Measurements from ENCODE around the gene ARHGEF28. TPM values are rescaled to one million over a fixed set of nuclear protein-coding genes. Genes with fewer than 3 reads are reported as not detected.

ARHGEF28 gene
- total and polyA plus RNA-seq, 2 of the 13 experiments (the other 11 are each of a cell fraction or from before 2014, with no cell fraction given), result 17.4 to 34.1 TPM

DNA sequence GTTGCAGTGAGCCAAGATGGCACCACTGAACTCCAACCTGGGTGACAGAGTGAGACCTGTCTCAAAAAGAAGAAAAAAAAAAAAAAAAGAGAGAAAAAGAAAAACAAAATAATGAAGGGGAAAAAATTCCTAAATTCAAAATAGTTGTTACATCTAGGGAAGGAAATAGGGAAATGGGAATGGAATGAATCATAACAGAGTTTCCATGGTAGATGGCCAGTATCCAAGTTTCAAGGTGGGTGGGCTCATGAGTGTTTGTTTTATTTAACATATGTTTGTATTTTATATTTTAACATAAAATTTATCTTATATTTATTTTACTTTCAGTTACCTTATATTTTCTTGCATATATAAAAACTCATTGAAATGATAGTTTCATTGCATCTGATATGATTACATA is 215.6 kb downstream of the ARHGEF28 start (continued):
- TF ChIP-seq, protein P1, sequence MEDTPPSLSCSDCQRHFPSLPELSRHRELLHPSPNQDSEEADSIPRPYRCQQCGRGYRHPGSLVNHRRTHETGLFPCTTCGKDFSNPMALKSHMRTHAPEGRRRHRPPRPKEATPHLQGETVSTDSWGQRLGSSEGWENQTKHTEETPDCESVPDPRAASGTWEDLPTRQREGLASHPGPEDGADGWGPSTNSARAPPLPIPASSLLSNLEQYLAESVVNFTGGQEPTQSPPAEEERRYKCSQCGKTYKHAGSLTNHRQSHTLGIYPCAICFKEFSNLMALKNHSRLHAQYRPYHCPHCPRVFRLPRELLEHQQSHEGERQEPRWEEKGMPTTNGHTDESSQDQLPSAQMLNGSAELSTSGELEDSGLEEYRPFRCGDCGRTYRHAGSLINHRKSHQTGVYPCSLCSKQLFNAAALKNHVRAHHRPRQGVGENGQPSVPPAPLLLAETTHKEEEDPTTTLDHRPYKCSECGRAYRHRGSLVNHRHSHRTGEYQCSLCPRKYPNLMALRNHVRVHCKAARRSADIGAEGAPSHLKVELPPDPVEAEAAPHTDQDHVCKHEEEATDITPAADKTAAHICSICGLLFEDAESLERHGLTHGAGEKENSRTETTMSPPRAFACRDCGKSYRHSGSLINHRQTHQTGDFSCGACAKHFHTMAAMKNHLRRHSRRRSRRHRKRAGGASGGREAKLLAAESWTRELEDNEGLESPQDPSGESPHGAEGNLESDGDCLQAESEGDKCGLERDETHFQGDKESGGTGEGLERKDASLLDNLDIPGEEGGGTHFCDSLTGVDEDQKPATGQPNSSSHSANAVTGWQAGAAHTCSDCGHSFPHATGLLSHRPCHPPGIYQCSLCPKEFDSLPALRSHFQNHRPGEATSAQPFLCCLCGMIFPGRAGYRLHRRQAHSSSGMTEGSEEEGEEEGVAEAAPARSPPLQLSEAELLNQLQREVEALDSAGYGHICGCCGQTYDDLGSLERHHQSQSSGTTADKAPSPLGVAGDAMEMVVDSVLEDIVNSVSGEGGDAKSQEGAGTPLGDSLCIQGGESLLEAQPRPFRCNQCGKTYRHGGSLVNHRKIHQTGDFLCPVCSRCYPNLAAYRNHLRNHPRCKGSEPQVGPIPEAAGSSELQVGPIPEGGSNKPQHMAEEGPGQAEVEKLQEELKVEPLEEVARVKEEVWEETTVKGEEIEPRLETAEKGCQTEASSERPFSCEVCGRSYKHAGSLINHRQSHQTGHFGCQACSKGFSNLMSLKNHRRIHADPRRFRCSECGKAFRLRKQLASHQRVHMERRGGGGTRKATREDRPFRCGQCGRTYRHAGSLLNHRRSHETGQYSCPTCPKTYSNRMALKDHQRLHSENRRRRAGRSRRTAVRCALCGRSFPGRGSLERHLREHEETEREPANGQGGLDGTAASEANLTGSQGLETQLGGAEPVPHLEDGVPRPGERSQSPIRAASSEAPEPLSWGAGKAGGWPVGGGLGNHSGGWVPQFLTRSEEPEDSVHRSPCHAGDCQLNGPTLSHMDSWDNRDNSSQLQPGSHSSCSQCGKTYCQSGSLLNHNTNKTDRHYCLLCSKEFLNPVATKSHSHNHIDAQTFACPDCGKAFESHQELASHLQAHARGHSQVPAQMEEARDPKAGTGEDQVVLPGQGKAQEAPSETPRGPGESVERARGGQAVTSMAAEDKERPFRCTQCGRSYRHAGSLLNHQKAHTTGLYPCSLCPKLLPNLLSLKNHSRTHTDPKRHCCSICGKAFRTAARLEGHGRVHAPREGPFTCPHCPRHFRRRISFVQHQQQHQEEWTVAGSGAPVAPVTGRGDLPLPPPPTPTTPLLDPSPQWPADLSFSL (CRISPR knock-in tag; IDR thresholded peaks at IDR 0.05), result no peak
- TF ChIP-seq GZF1 (CRISPR knock-in tag; IDR thresholded peaks at IDR 0.05) (no peak), STAG1 (CRISPR knock-in tag; IDR thresholded peaks at IDR 0.05) (no peak)

DNA sequence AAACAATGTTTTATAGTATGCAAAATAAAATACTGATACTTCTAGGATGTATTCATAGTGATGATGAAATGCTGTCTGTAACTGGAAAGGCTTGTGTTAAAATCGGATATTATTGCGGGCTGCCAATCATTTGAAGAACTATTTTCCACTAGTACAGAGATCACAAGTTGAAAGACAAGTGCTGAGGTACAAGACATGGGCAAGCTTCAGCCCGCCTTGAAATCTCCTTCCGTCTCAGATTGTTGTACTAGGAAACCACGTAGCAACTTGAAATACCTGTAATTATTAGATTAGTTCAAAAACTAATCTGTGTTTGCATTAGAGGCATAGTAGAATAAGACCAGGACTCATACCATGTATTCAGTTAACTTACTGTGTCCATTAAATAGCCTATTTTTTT is 218.2 kb downstream of the ARHGEF28 start:
- H3K36me3 ChIP-seq (replicated peaks in 1 of 2; ENCODE audit: control insufficient read depth in 1 of 2, insufficient read depth in 2 of 2, low read length in 2 of 2), result peaks cover 15 to 70% of the 10 kb centered on the region in 2 experiments
- no peak overlapping the region for H3K4me2 ChIP-seq (ENCODE audit: low read depth, low read length)
- no peak overlapping the region for H3K4me3 ChIP-seq (replicated peaks in 1 of 3; ENCODE audit: insufficient read depth in 1 of 3, low read depth in 2 of 3, low read length in 3 of 3)
- no peak overlapping the region for H2AFZ ChIP-seq (ENCODE audit: low read length)
- no peak overlapping the region for H3K9ac ChIP-seq (ENCODE audit: insufficient read depth, low read depth, low read length)
- H3K27ac ChIP-seq (ENCODE audit: extremely low read length, insufficient read depth, low read length), result no peak overlapping the region
- FAIRE-seq, result no peak
- 0 out of 2 replicates have a peak, but pooled peaks cover 3% of the 10 kb centered on the region for H4K20me1 ChIP-seq (ENCODE audit: insufficient read depth, low read length)
- 96% methylated on average over 5 of the region's 5 CpGs for WGBS (ENCODE audit: low lambda C conversion rate)
- TF ChIP-seq CCDC6 (CRISPR knock-in tag; IDR thresholded peaks at IDR 0.05) (no peak), ZBTB4 (CRISPR knock-in tag; IDR thresholded peaks at IDR 0.05; ENCODE audit: borderline replicate concordance) (no peak), ASH2L (IDR thresholded peaks at IDR 0.05; ENCODE audit: insufficient read length, low read depth, low read length) (no peak), KAT7 (CRISPR knock-in tag; IDR thresholded peaks at IDR 0.05; ENCODE audit: borderline replicate concordance) (no peak)
- TF ChIP-seq, protein P2, sequence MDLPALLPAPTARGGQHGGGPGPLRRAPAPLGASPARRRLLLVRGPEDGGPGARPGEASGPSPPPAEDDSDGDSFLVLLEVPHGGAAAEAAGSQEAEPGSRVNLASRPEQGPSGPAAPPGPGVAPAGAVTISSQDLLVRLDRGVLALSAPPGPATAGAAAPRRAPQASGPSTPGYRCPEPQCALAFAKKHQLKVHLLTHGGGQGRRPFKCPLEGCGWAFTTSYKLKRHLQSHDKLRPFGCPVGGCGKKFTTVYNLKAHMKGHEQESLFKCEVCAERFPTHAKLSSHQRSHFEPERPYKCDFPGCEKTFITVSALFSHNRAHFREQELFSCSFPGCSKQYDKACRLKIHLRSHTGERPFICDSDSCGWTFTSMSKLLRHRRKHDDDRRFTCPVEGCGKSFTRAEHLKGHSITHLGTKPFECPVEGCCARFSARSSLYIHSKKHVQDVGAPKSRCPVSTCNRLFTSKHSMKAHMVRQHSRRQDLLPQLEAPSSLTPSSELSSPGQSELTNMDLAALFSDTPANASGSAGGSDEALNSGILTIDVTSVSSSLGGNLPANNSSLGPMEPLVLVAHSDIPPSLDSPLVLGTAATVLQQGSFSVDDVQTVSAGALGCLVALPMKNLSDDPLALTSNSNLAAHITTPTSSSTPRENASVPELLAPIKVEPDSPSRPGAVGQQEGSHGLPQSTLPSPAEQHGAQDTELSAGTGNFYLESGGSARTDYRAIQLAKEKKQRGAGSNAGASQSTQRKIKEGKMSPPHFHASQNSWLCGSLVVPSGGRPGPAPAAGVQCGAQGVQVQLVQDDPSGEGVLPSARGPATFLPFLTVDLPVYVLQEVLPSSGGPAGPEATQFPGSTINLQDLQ (CRISPR knock-in tag; IDR thresholded peaks at IDR 0.05), result no peak
- no peaks in the 10 kb centered on the region for H3K4me1 ChIP-seq (ENCODE audit: insufficient read depth, low read length)
- ChIA-PET CTCF (ENCODE audit: low intra/inter-chr PET ratio, low total read pairs) (no interaction called here), POLR2A (no interaction called here)
- BruUV-seq (replicated peaks), result no TSS peak
- DNase-seq (ENCODE audit: low spot score), result no peak
- ATAC-seq, result no peak
- H3K9me3 ChIP-seq (ENCODE audit: low read length), result no peaks in the 10 kb centered on the region
- no peaks in the 10 kb centered on the region for H3K27me3 ChIP-seq (ENCODE audit: control insufficient read depth in 1 of 2, insufficient read depth in 2 of 2, low read length in 2 of 2)
- H3K79me2 ChIP-seq (ENCODE audit: insufficient read depth, low read length), result peaks cover 1% of the 10 kb centered on the region
- intact Hi-C loops (cut with micrococcal nuclease; ENCODE audit: unreplicated experiment) (no loop called here), in situ Hi-C loops (cut with HindIII; ENCODE audit: extremely low pct_ligation_motif_present, low pct_unique_long_range_greater_than_20kb) (no loop called here)
